Muscle layer of duodenum (tissue), 2 donors: Measurements from ENCODE around the gene JOSD2.

ENCODE experiments used
- H3K27ac ChIP-seq: one replicate; pipeline ENCODE4 v1.7.0; 2013; ENCODE audit warnings: mild to moderate bottlenecking, low read length
- H3K27me3 ChIP-seq: one replicate; pipeline ENCODE4 v1.7.0; 2013; ENCODE audit warnings: low read depth, mild to moderate bottlenecking, control low read depth, low read length
- H3K36me3 ChIP-seq, 2 donors: one replicate each; pipeline ENCODE4 v1.7.0; 2013; ENCODE audit warnings: low read length in 2 of 2, control low read depth in 1 of 2, mild to moderate bottlenecking in 1 of 2; ENCODE audit not compliant: insufficient read depth in 2 of 2, control insufficient read depth in 1 of 2
- H3K4me1 ChIP-seq, 2 donors: one replicate each; pipeline ENCODE4 v1.7.0; 2013; ENCODE audit warnings: low read length in 2 of 2, mild to moderate bottlenecking in 2 of 2, control low read depth in 1 of 2, moderate library complexity in 1 of 2; ENCODE audit not compliant: insufficient read depth in 2 of 2, control insufficient read depth in 1 of 2
- H3K4me3 ChIP-seq, 2 donors: one replicate each; pipeline ENCODE4 v1.7.0; 2013; ENCODE audit warnings: low read length in 2 of 2, low read depth in 1 of 2, mild to moderate bottlenecking in 1 of 2
- H3K9me3 ChIP-seq, 2 donors: one replicate each; pipeline ENCODE4 v1.7.0; 2013; ENCODE audit warnings: low read length in 2 of 2, control low read depth in 1 of 2, mild to moderate bottlenecking in 1 of 2; ENCODE audit not compliant: control insufficient read depth in 1 of 2
- donor health status: healthy.

The JOSD2 gene

DNA sequence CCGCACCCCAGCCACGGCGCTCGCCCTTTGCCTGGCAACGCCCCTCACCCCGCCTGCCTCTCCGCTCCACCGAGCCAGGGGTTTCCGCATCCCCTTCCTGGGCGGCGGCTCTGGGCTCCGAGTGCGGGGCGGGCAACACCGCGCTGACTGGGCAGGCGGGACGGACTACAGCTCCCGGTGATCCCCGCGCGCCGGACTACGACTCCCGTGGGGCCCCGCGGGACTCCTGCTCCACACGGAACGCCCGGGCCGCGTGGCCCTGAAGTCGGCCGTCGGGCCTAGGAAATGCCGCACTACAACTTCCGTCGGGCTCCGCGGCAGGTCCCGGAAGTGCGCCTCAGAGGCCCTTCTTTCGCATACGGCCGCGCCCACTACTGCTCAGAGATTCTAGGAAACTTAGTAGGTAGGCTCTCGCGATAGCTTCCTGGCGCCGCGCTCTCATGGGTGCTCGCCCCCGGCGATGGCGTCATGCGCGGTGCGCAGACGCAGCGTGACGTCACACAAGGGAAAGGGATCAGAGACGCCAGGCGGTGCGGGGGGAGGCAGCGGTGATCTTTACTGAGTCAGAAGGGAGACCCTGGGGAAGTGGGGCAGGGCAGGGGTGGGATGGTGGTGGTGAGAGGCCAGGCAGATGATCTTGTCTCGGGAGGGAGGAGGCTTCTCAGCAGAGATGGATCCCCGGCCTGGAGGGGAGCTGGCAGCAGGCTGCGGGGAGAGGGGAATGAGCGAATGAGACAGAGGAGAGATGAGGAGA is at the start of gene JOSD2:
Gene JOSD2 (minus strand): TSS at position 123 of the 754 bp plus-strand sequence. CDS start 760 bp downstream, outside the sequence.
- no peaks in the 10 kb centered on the region for H3K36me3 ChIP-seq
- H3K9me3 ChIP-seq = no peaks in the 10 kb centered on the region
- H3K27ac ChIP-seq = peak within 1 kb of the TSS; percentile 72
- H3K4me3 ChIP-seq = peak within 1 kb of the TSS; percentile 85 to 89
- peaks cover 4 to 14% of the 10 kb centered on the region in 2 donors for H3K4me1 ChIP-seq
- H3K27me3 ChIP-seq = no peaks in the 10 kb centered on the region

DNA sequence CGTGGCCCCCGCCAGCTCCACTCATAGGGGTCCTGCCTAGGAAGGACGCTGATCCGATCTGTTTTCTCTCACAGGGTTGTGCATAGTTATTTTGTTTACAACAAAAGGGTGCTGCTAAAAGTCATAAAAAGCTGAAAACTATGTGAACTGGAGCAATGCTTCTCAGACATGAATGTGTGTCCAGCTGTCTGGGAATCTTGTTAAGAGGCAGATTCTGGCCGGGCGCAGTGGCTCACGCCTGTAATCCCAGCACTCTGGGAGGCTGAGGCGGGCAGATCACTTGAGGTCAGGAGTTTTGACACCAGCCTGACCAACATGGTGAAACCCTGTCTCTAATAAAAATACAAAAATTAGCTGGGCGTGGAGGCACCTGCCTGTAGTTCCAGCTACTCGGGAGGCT is 48.6 kb upstream of the JOSD2 start:
- Histone ChIP-seq H3K27me3 (peaks cover 10% of the 10 kb centered on the region), H3K4me1 (peaks cover 0 to 12% of the 10 kb centered on the region in 2 donors)

GRCh38 chr19:50558449-50558848 is 47.5 kb upstream of the JOSD2 start:
- no peaks in the 10 kb centered on the region for H3K9me3 ChIP-seq
- H3K4me3 ChIP-seq = no peak overlapping the region
- no peaks in the 10 kb centered on the region for H3K36me3 ChIP-seq
- H3K4me1 ChIP-seq = peaks cover 0 to 12% of the 10 kb centered on the region in 2 donors
- peaks cover 5% of the 10 kb centered on the region for H3K27me3 ChIP-seq
- no peak overlapping the region for H3K27ac ChIP-seq

More for the DNA sequence above, 48.6 kb upstream of the JOSD2 start:
- H3K4me3 ChIP-seq = no peak overlapping the region
- no peaks in the 10 kb centered on the region for H3K36me3 ChIP-seq
- H3K9me3 ChIP-seq = no peaks in the 10 kb centered on the region
- H3K27ac ChIP-seq = no peak overlapping the region

GRCh38 chr19:50558039-50558438 is 47.0 kb upstream of the JOSD2 start:
- no peaks in the 10 kb centered on the region for H3K9me3 ChIP-seq
- H3K27me3 ChIP-seq = peaks cover 4% of the 10 kb centered on the region
- peaks cover 0 to 12% of the 10 kb centered on the region in 2 donors for H3K4me1 ChIP-seq

DNA sequence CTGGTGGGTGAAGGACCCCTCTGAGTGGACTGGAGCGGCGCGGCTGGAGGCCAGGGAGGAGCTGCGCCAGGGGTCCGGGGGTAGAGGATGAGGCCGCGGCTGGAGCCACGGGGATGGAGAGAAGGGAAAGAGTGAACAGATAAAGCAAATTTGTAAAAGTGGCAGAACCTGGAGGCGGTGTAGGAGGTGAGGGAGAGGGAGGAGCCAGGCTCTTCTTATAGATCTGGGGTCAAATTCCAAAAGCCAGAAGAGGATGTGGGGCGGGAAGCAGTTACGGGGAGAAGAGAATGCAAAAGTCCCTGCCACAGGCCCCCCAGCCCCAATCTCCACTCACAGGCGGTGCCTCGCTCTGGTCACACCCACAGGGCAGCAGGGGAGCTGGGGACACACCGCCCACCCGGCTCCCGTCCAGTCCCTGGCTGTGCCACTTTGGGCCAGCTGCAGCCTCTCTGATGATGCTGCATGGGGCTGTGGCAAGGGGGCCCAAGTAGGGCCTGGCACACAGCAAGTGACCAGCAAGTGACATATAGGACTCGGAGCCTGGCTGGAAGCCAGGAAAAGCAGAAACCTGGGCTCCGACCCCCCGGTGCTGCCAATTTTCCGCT is 46.1 kb upstream of the JOSD2 start:
- Histone ChIP-seq H3K4me1 (peaks cover 0 to 12% of the 10 kb centered on the region in 2 donors), H3K27me3 (peaks cover 4% of the 10 kb centered on the region), H3K36me3 (no peaks in the 10 kb centered on the region), H3K9me3 (no peaks in the 10 kb centered on the region), H3K27ac (no peak overlapping the region), H3K4me3 (peak overlapping the region in 1 of 2 donors; percentile 67)

More at GRCh38 chr19:50558039-50558438, 47.0 kb upstream of the JOSD2 start:
- Histone ChIP-seq H3K4me3 (no peak overlapping the region), H3K36me3 (no peaks in the 10 kb centered on the region), H3K27ac (no peak overlapping the region)

- Histone ChIP-seq H3K27me3 (peaks cover 4% of the 10 kb centered on the region), H3K4me1 (peaks cover 0 to 16% of the 10 kb centered on the region in 2 donors), H3K36me3 (no peaks in the 10 kb centered on the region), H3K9me3 (no peaks in the 10 kb centered on the region), H3K4me3 (peak overlapping the region; percentile 50 to 67), H3K27ac (no peak overlapping the region)
Measured at GRCh38 chr19:50556282-50557008, 45.5 kb upstream of the JOSD2 start.

- H3K4me1 ChIP-seq = peaks cover 0 to 19% of the 10 kb centered on the region in 2 donors
- H3K27ac ChIP-seq = no peak overlapping the region
- H3K9me3 ChIP-seq = no peaks in the 10 kb centered on the region
- peaks cover 4% of the 10 kb centered on the region for H3K27me3 ChIP-seq
- H3K36me3 ChIP-seq = no peaks in the 10 kb centered on the region
- H3K4me3 ChIP-seq = peak overlapping the region in 1 of 2 donors; percentile 67
Measured at GRCh38 chr19:50555450-50556281, 44.7 kb upstream of the JOSD2 start.

- no peaks in the 10 kb centered on the region for H3K9me3 ChIP-seq
Measured at GRCh38 chr19:50555033-50555432, 44.0 kb upstream of the JOSD2 start.

GRCh38 chr19:50554212-50554611 is 43.2 kb upstream of the JOSD2 start:
- Histone ChIP-seq H3K27ac (no peak overlapping the region), H3K36me3 (no peaks in the 10 kb centered on the region), H3K4me3 (no peak overlapping the region), H3K9me3 (no peaks in the 10 kb centered on the region), H3K4me1 (peaks cover 0 to 19% of the 10 kb centered on the region in 2 donors), H3K27me3 (peaks cover 4% of the 10 kb centered on the region)

More at GRCh38 chr19:50555033-50555432, 44.0 kb upstream of the JOSD2 start:
- no peak overlapping the region for H3K27ac ChIP-seq
- peaks cover 4% of the 10 kb centered on the region for H3K27me3 ChIP-seq
- no peaks in the 10 kb centered on the region for H3K36me3 ChIP-seq
- H3K4me3 ChIP-seq = no peak overlapping the region
- peaks cover 0 to 19% of the 10 kb centered on the region in 2 donors for H3K4me1 ChIP-seq

DNA sequence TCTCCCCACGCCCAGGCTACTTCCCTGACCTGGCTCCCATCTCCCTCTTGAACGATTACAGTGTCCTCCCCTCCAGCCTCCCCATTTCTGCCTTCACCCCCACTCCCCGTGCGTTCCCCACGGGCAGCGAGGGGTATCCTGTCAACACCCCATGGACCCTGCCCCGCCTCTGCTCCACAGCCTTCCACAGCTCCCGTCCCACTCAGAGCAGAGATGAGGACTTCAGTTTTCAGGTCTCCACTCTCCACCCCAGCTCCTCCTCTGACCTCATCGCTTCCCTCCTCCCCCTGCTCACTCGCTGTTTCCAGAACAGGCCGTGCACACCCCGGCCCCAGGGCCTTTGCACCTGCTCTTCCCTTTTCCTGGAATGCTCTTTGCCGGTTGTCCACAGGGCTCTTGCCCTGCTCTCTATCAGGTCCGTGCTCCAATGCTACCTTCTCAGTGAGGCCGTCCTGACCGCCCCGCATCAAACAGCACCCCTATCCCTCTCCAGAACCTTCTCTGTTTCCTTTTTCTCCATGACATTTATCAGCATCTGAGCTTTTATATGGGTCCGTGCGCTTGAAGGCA is 42.2 kb upstream of the JOSD2 start:
- no peaks in the 10 kb centered on the region for H3K36me3 ChIP-seq
- no peaks in the 10 kb centered on the region for H3K9me3 ChIP-seq
- no peak overlapping the region for H3K4me3 ChIP-seq
- H3K4me1 ChIP-seq = peaks cover 0 to 19% of the 10 kb centered on the region in 2 donors
- H3K27me3 ChIP-seq = peaks cover 4% of the 10 kb centered on the region
- H3K27ac ChIP-seq = no peak overlapping the region
